GM18508 (cell line): ENCODE measurements around the gene ATP7A.
"Not testable (repeated sequence)": the region's sequence is repeated elsewhere in the genome, so short reads cannot be mapped to it uniquely, and the experiment has no call there.

Source experiments
- ATAC-seq: cut with Tn5 transposase; IDR thresholded peaks from one replicate; pipeline ENCODE4 v1.9.1; 2021; ENCODE audit warnings: moderate number of reproducible peaks; ENCODE audit not compliant: insufficient read depth, unreplicated experiment

The ATP7A gene

GRCh38 chrX:77910108-77910840 is at the start of gene ATP7A:
TSS of gene ATP7A (plus strand) at chrX:77910693. CDS start at chrX:77971642, 60,949 bp downstream.
- ATAC-seq: peak; percentile 74

DNA sequence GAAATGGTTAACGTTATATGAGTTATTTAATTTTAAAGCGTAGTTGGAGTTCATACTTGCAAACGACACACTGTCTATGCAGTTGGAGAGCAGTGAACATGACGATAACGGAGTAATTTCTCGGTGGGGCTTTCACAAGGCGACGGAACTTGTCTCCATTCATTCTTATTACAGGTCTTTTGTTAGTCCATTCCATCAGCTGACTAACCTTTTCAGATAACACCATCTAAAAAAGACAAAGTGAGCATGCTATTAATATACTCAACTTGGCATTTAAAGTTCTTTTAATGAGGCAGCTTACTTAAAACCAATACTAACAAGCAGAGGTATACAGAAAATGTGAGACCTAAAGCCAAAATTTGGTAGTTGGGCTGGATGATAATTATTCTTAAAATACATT is 35.1 kb upstream of the ATP7A start:
- no peak for ATAC-seq

- ATAC-seq: not testable (repeated sequence)
These were observed 29.1 kb upstream of the ATP7A start for GRCh38 chrX:77881418-77881817.

DNA sequence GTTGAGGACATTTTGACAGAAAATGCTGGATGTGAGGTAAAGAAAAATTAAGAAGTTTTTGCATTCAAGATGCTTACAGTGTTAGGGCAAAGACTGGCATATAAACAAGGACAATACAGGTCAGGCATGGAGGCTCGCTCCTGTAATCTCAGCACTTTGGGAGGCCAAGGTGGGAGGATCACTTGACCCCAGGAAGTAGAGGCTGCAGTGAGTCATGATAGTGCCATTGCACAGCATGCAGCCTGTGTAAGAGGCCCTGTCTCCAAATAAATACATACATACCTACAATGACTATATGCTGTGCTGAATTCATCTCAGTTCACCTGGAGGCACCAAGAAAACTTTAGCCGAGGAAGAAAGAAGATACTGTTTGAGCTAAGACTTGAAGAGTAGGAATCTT is 17.6 kb upstream of the ATP7A start:
- no peak for ATAC-seq

GRCh38 chrX:77893713-77894112 is 16.8 kb upstream of the ATP7A start:
- ATAC-seq: no peak

GRCh38 chrX:77894921-77895886 is 15.3 kb upstream of the ATP7A start, which contains the start of gene MAGT1:
TSS of gene MAGT1 (minus strand) at chrX:77895435. CDS start at chrX:77895410, 25 bp downstream.
- ATAC-seq: peak; percentile 87

DNA sequence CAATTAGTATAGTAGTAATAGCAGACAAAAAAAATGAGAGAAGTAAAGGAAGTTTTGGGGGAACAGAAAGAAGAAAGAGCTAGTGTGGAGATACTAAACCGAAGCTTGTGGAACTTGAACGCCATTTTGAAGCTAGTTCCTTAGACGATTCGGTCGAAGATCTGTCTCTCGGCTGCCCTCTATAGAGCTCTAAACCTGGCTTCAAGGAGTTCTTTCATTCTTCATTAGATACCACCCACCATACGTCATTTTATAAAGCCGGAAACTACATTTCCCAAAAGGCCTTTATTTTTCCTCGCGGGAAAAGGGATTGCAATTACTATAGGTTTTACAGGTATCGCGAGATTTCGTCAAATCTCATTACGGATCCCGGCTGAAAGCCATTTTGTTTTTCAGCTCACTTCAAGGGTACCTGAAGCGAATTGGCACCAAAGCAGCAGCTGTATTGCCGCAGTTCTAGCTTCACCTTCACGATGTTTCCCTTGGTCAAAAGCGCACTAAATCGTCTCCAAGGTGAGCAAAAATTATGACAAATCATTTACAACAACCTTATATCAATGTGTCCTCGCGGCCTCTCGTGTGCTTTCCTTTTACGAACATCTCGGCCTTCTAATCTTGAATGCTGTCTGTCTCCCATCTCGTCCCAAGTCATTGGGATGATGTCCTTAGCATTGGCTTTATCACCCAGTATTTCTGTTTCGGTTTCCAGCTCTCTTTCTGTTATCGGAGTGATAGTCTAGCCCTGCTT is 11.2 kb upstream of the ATP7A start, which contains the start of gene COX7B:
Gene COX7B (plus strand): TSS at position 388 of the 748 bp plus-strand sequence. CDS start 86 bp downstream, at position 474.
- ATAC-seq: peak; percentile 46

DNA sequence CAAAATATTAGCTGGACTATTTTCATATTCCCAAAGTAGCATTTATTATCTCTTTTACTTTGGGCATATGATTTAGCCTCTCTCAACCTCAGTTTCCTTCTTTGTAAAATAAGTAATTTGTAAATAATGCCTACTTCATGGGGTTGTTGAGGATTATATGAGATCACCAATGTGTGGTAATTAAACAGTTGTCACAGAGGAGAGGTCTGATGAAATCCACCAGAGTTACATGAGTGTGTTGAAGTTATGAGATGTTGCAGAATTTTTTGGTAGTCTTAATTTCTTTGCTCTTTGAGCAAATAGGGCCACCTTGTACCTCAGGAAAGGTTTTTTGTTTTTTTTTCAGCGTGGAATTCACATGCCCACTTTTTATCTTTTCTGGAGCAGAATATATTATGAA is 9.8 kb upstream of the ATP7A start:
- ATAC-seq: no peak

- no peak for ATAC-seq
These were observed 9.0 kb upstream of the ATP7A start for GRCh38 chrX:77901506-77901905.

DNA sequence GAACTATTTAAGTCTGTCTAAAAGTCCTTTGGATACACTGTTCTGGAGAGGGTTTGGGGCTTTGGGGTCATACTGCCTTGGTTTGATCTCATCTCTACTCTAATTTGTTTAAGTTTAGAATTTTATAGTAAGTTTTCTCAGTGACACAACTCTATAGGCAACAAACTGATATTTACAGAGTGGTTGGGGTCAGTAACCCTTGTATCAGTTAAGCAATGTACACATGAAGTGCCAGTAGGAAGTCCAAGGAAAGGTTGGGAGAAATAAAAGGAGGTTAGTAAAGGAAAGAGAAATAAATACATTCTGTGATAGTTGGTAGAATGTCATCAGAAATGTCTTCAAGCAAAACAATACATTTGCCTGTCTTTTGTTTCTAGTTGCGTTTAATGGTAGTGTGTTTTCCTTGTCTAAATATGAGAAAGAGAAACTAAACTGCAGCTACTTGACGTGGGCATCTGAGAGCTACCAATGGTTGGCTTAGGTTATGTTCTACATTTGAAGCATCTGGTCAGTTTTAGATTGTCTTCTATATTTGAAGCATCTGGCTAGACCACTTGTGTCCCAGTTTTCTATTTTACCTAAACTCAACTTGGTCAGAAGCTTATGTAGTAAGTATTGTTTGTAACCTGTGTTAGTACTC is 6.9 kb downstream of the ATP7A start:
- no peak for ATAC-seq

DNA sequence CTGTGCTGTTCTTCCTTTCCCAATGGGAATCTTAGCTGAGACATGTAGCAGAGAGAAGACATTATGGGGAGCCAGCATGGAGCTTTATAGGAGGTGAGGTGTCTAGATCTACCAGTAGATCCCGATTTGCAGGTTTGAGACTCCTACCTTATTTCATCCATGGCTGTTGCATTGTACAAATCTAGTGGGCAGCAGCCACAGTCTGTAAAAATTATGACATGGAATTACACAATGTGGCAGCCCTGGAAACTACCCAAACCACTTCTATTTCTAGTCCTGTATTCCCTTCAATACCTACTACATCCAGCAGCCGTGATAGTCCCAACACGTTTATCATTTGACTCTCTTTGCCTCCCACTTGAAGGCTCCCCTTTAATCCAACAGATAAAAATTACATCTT is 8.1 kb downstream of the ATP7A start:
- ATAC-seq: no peak

- not testable (repeated sequence) for ATAC-seq
These were observed 8.9 kb downstream of the ATP7A start for GRCh38 chrX:77919370-77919769.

- no peak for ATAC-seq
These were observed 12.3 kb downstream of the ATP7A start for GRCh38 chrX:77922787-77923186.

GRCh38 chrX:77924320-77924859 is 13.9 kb downstream of the ATP7A start:
- no peak for ATAC-seq

DNA sequence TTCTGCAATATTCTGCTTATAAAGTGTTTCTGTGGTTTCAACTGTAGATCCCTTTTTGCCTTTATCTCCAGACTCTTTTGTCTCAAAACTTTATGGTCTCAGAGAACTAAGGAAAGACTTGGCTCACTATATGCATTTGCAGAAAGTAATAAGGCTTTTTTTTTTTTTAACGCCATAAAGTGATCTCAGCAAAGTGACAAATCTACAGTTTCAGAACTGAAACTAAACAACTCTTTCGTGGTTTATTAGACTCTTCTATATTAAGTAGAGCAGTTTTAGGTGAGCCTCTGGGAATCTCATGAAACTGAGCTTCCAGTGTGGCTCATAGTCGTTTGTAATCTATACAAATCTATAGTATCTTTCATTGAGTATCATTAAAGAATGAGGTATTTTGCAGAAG is 15.3 kb downstream of the ATP7A start:
- no peak for ATAC-seq

DNA sequence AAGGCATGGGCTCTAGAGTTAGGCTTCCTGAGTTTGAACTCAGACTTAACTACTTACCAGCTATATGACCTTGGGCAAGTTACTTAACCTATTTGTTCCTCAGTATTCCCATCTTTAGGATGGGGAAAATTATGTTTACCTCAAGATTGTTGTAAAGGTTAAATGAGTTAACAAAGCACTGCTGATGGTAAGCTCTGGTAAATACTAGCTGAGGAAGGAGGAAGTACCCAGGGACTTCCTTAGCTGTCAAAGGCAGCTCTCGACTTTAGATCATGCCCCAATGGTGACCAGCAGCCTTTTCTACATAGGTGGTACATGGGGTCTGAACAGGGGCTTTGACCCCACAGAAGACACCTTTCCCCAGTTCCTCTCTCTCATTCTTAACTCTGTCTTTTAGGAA is 20.1 kb downstream of the ATP7A start:
- no peak for ATAC-seq

GRCh38 chrX:77935886-77936285 is 25.4 kb downstream of the ATP7A start:
- no peak for ATAC-seq

DNA sequence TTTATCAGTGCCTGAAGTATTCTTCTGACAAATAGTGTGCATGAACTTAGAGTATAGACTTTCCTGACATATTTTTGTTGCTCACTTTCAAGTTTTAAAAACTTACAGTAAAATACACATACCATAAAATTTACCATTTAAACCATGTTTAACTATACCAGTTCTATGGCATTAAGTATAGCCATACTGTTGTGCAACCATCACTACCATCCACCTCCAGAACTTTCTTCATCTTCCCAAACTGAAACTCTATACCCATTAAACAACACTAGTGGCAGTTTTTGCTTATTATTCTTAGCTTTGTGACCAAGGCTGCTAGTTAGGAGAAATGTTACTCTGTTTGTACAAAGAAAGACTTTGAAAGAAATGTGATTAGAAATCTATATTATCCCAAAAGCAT is 25.8 kb downstream of the ATP7A start:
- ATAC-seq: no peak

DNA sequence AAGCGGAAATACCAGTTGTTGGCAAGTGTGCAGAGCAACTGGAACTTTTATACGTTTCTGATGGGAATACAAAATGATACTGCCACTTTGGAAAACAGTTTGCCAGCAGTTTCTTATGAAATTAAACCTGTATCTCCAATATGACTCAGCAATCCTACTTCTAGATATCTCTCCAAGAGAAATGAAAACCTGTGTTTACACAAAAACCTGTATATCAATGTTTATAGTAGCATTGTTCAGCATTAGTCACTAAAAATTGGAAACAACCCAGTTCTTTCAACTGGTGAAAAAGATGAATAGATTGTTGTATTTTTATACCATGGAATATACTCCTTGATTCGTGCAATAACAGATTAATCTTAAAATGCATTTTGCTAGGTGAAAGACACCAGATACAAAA is 26.8 kb downstream of the ATP7A start:
- no peak for ATAC-seq
